ENCODE data around the gene CNKSR2. TPM values are rescaled to one million over a fixed set of nuclear protein-coding genes. Genes with fewer than 3 reads are reported as not detected.

CNKSR2 gene
- total RNA-seq, 1 experiment from 2014 or later: 2.0 TPM

- BruUV-seq (replicated peaks): no TSS peak
- Histone ChIP-seq H3K27ac (ENCODE audit: low read length) (no peak overlapping the region), H3K79me2 (ENCODE audit: low read length) (no peaks in the 10 kb centered on the region), H4K20me1 (ENCODE audit: low read length) (no peaks in the 10 kb centered on the region), H3K9me2 (replicated peaks; ENCODE audit: low read length) (no peaks in the 10 kb centered on the region), H3K9me3 (ENCODE audit: low read length) (no peaks in the 10 kb centered on the region), H3K9ac (ENCODE audit: low read length) (no peak overlapping the region), H2AFZ (ENCODE audit: low read length) (no peak overlapping the region), H3F3A (ENCODE audit: low read length, unreplicated experiment) (no peaks in the 10 kb centered on the region), H3K27me3 (ENCODE audit: low read length) (no peaks in the 10 kb centered on the region), H3K4me2 (ENCODE audit: low read length) (peak overlapping the region; percentile 44; the same call in 1 of the 2 replicates), H3K4me1 (ENCODE audit: insufficient read depth, low read length) (peaks cover 22% of the 10 kb centered on the region), H3K36me3 (ENCODE audit: low read depth, low read length) (no peaks in the 10 kb centered on the region), H3K4me3 (ENCODE audit: low read length) (no peak overlapping the region)
- POLR2A ChIA-PET (ENCODE audit: unreplicated experiment): no interaction called here
- CTCF ChIA-PET: no interaction called here
- TF ChIP-seq EZH2 (IDR thresholded peaks at IDR 0.05; ENCODE audit: low read length, unreplicated experiment) (no peak), EZH2phosphoT487 (IDR thresholded peaks at IDR 0.05; ENCODE audit: borderline replicate concordance, low read length) (no peak)
- TF ChIP-seq, protein P1, sequence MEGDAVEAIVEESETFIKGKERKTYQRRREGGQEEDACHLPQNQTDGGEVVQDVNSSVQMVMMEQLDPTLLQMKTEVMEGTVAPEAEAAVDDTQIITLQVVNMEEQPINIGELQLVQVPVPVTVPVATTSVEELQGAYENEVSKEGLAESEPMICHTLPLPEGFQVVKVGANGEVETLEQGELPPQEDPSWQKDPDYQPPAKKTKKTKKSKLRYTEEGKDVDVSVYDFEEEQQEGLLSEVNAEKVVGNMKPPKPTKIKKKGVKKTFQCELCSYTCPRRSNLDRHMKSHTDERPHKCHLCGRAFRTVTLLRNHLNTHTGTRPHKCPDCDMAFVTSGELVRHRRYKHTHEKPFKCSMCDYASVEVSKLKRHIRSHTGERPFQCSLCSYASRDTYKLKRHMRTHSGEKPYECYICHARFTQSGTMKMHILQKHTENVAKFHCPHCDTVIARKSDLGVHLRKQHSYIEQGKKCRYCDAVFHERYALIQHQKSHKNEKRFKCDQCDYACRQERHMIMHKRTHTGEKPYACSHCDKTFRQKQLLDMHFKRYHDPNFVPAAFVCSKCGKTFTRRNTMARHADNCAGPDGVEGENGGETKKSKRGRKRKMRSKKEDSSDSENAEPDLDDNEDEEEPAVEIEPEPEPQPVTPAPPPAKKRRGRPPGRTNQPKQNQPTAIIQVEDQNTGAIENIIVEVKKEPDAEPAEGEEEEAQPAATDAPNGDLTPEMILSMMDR (conservative IDR thresholded peaks at IDR 0.05; ENCODE audit: low read depth, low read length): no peak
- DNase-seq (no peak), ATAC-seq (no peak)
- intact Hi-C loops (cut with micrococcal nuclease): no loop called here
These were observed 292.0 kb downstream of the CNKSR2 start for GRCh38 chrX:21666252-21666651.

DNA sequence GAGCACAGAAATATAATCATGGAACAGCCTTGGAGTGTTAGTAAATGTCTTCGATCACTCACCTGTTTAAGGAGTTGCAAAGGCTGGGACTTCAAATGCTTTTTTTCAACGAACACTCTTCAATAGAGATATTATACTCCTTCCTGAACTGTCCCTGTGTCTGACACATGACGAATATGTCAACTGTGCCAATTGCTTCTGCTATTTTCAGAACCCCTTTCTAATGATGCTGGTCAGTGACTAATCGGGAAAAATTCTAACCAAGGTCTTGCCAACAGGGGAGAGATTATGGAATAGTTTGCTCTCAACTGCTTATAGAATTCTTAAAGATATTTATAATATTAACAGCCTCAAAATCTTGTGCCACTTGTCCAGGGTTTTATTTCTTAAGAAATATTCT, 292.5 kb downstream of the CNKSR2 start:
- Histone ChIP-seq H3K27ac (ENCODE audit: low read length) (no peak overlapping the region), H2AFZ (ENCODE audit: low read length) (no peak overlapping the region), H3F3A (ENCODE audit: low read length, unreplicated experiment) (no peaks in the 10 kb centered on the region), H3K4me2 (ENCODE audit: low read length) (peak overlapping the region; percentile 44; the same call in 1 of the 2 replicates), H3K4me1 (ENCODE audit: insufficient read depth, low read length) (peaks cover 19% of the 10 kb centered on the region), H3K9ac (ENCODE audit: low read length) (no peak overlapping the region), H4K20me1 (ENCODE audit: low read length) (no peaks in the 10 kb centered on the region), H3K36me3 (ENCODE audit: low read depth, low read length) (no peaks in the 10 kb centered on the region), H3K9me2 (replicated peaks; ENCODE audit: low read length) (no peaks in the 10 kb centered on the region), H3K9me3 (ENCODE audit: low read length) (no peaks in the 10 kb centered on the region), H3K79me2 (ENCODE audit: low read length) (no peaks in the 10 kb centered on the region), H3K4me3 (ENCODE audit: low read length) (no peak overlapping the region), H3K27me3 (ENCODE audit: low read length) (no peaks in the 10 kb centered on the region)
- no TSS peak for BruUV-seq (replicated peaks)
- intact Hi-C loops (cut with micrococcal nuclease): no loop called here
- no peak for TF ChIP-seq EZH2phosphoT487 (IDR thresholded peaks at IDR 0.05; ENCODE audit: borderline replicate concordance, low read length)
- TF ChIP-seq EZH2 (IDR thresholded peaks at IDR 0.05; ENCODE audit: low read length, unreplicated experiment): no peak
- TF ChIP-seq, protein P1 (conservative IDR thresholded peaks at IDR 0.05; ENCODE audit: low read depth, low read length): no peak
- peak; percentile 81 for DNase-seq
- CTCF ChIA-PET: no interaction called here
- POLR2A ChIA-PET (ENCODE audit: unreplicated experiment): no interaction called here
- ATAC-seq: peak; percentile 65

- Histone ChIP-seq H4K20me1 (ENCODE audit: low read length) (no peaks in the 10 kb centered on the region), H3K9me3 (ENCODE audit: low read length) (no peaks in the 10 kb centered on the region), H3K4me2 (ENCODE audit: low read length) (no peak overlapping the region), H2AFZ (ENCODE audit: low read length) (no peak overlapping the region), H3K4me3 (ENCODE audit: low read length) (no peak overlapping the region), H3K9ac (ENCODE audit: low read length) (no peak overlapping the region), H3K4me1 (ENCODE audit: insufficient read depth, low read length) (peaks cover 7% of the 10 kb centered on the region), H3K36me3 (ENCODE audit: low read depth, low read length) (no peaks in the 10 kb centered on the region), H3K27ac (ENCODE audit: low read length) (no peak overlapping the region), H3K27me3 (ENCODE audit: low read length) (no peaks in the 10 kb centered on the region), H3K79me2 (ENCODE audit: low read length) (no peaks in the 10 kb centered on the region), H3K9me2 (replicated peaks; ENCODE audit: low read length) (no peaks in the 10 kb centered on the region), H3F3A (ENCODE audit: low read length, unreplicated experiment) (no peaks in the 10 kb centered on the region)
- TF ChIP-seq, protein P1 (conservative IDR thresholded peaks at IDR 0.05; ENCODE audit: low read depth, low read length): no peak
- TF ChIP-seq EZH2 (IDR thresholded peaks at IDR 0.05; ENCODE audit: low read length, unreplicated experiment): no peak
- TF ChIP-seq EZH2phosphoT487 (IDR thresholded peaks at IDR 0.05; ENCODE audit: borderline replicate concordance, low read length): no peak
- ChIA-PET POLR2A (ENCODE audit: unreplicated experiment) (no interaction called here), CTCF (no interaction called here)
- intact Hi-C loops (cut with micrococcal nuclease): no loop called here
- DNase-seq (no peak), ATAC-seq (no peak)
- no TSS peak for BruUV-seq (replicated peaks)
These were observed 300.4 kb downstream of the CNKSR2 start for GRCh38 chrX:21674430-21675186.

Measured in PC-3 (cell line).